ENCODE data around the gene CLIC5. TPM values are rescaled to one million over a fixed set of nuclear protein-coding genes. Genes with fewer than 3 reads are reported as not detected.

CLIC5 gene
- total RNA-seq, 1 donor, result 0.52 TPM

DNA sequence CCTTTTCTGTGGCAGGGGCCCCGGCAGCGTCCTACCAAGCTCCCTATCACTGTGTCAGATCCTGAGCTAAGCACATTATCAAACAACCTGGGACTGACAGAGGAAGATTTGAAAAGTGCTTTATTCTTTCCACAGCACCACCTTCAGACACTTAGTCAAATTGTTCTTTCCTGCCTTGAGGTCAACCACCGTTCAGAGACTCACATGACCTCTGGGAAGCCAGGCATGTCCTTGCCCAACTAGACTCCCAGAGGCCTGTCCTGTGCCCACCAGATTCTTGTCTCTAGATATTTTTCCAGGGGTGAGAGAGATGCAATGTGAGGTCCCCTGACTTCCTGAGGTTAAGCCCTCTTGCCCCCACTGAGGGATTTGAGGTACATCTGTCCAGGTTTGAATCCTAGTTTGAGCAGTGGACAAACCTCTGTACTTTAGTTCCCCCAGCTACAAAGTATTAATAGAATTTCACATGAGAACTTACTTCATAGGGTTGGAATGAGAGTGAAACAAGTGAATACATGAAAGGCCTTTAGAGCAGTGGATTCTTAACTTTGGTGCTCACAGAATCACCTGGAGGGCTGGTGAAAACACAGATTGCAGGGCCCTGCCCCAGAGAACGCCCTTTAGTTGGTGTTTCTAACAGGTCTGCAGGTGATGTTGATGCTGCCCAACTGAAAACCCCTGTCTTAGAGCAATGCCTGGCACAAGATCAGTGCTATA is 179.8 kb downstream of the CLIC5 start:
- Histone ChIP-seq H3K4me3 (ENCODE audit: low read length) (no peak overlapping the region), H3K9me3 (ENCODE audit: low read depth, low read length) (no peaks in the 10 kb centered on the region), H3K4me1 (ENCODE audit: insufficient read depth, low read length) (peaks cover 12% of the 10 kb centered on the region), H3K27me3 (ENCODE audit: insufficient read depth, low read length) (no peaks in the 10 kb centered on the region)

DNA sequence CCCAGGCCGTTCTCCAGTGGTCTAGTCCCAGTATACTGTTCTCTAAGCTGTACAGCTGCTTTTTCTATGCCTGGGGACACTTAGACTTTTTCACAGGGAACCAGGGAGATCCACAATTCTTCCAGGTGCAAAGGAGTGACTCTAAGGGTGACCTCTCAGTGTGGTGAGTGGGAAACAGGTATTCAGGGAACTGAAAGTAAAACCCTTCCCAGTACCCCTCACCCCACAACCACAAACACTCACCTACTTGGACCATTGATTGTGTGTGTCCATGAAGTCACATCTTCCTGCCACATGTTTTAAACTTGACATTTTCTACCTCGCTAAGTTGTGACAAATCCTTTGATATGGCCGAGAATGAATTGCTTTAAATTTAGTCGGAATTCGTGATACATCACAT is 183.6 kb downstream of the CLIC5 start:
- H3K9me3 ChIP-seq (ENCODE audit: low read depth, low read length), result no peaks in the 10 kb centered on the region
- peaks cover 20% of the 10 kb centered on the region for H3K4me1 ChIP-seq (ENCODE audit: insufficient read depth, low read length)
- no peak overlapping the region for H3K4me3 ChIP-seq (ENCODE audit: low read length)
- H3K27me3 ChIP-seq (ENCODE audit: insufficient read depth, low read length), result no peaks in the 10 kb centered on the region

Other genes starting within 250 kb of the CLIC5 start
- gene ENPP4, start 114.1 kb upstream of the CLIC5 start, total RNA-seq, result 17.5 TPM
- 0.42 TPM for gene ENPP5, start 155.1 kb upstream of the CLIC5 start, total RNA-seq

Data from mononuclear cell (primary cell).